PFSK-1 (cell line): ENCODE measurements around the gene ABITRAM.

Experiments
- FOXP2 ChIP-seq: optimal IDR thresholded peaks from 2 replicates; pipeline ENCODE3; 2011; ENCODE audit warnings: borderline replicate concordance, control low read depth, inconsistent platforms; ENCODE audit not compliant: insufficient read depth; ENCODE audit errors: extremely low read length, extremely low read depth
- POLR2AphosphoS5 ChIP-seq: IDR thresholded peaks from 2 replicates; pipeline ENCODE4 v1.6.1; 2012; ENCODE audit warnings: low read depth, mild to moderate bottlenecking, control low read depth, low read length, moderate library complexity
- REST ChIP-seq, 2 experiments: IDR thresholded peaks; 2 replicates each; pipeline versions ENCODE4 v1.6.1 to v1.8.0; 2011 to 2012; ENCODE audit warnings: low read depth in 2 of 2, low read length in 2 of 2, control low read depth in 1 of 2, inconsistent platforms in 1 of 2, mild to moderate bottlenecking in 1 of 2, moderate library complexity in 1 of 2; ENCODE audit not compliant: insufficient read depth in 1 of 2
- SIN3A ChIP-seq: IDR thresholded peaks from 2 replicates; pipeline ENCODE4 v1.6.1; 2012; ENCODE audit warnings: mild to moderate bottlenecking, low read length, moderate library complexity, borderline replicate concordance; ENCODE audit not compliant: insufficient read depth
- TAF1 ChIP-seq: IDR thresholded peaks from 2 replicates; pipeline ENCODE4 v1.6.1; 2012; ENCODE audit warnings: low read length, control low read depth, borderline replicate concordance; ENCODE audit not compliant: insufficient read depth

The ABITRAM gene

GRCh38 chr9:108963459-108964143 lies 29.4 kb downstream of the ABITRAM start:
- TF ChIP-seq TAF1 (no peak), SIN3A (no peak), POLR2AphosphoS5 (no peak), FOXP2 (no peak), REST (IDR thresholded peaks at IDR 0.05; ENCODE audit: insufficient read depth in 1 of 2, low read depth in 2 of 2, low read length in 2 of 2) (no peak)

- TF ChIP-seq FOXP2 (no peak), SIN3A (no peak), REST (IDR thresholded peaks at IDR 0.05; ENCODE audit: insufficient read depth in 1 of 2, low read depth in 2 of 2, low read length in 2 of 2) (no peak), POLR2AphosphoS5 (no peak), TAF1 (no peak)
Observed at GRCh38 chr9:108967916-108968315, 33.7 kb downstream of the ABITRAM start.

GRCh38 chr9:108972186-108972585 lies 38.0 kb downstream of the ABITRAM start:
- TF ChIP-seq FOXP2 = no peak
- no peak for TF ChIP-seq TAF1
- TF ChIP-seq POLR2AphosphoS5 = no peak
- TF ChIP-seq REST (IDR thresholded peaks at IDR 0.05; ENCODE audit: insufficient read depth in 1 of 2, low read depth in 2 of 2, low read length in 2 of 2) = no peak
- no peak for TF ChIP-seq SIN3A

GRCh38 chr9:108972626-108973209 lies 38.5 kb downstream of the ABITRAM start:
- TF ChIP-seq SIN3A = no peak

- TF ChIP-seq SIN3A (no peak), POLR2AphosphoS5 (no peak)
Observed at GRCh38 chr9:108973895-108974294, 39.7 kb downstream of the ABITRAM start.

- TF ChIP-seq SIN3A (no peak), POLR2AphosphoS5 (no peak), TAF1 (no peak), REST (IDR thresholded peaks at IDR 0.05; ENCODE audit: insufficient read depth in 1 of 2, low read depth in 2 of 2, low read length in 2 of 2) (no peak), FOXP2 (no peak)
Observed at GRCh38 chr9:108978205-108978604, 44.0 kb downstream of the ABITRAM start.
